ENCODE results near the gene ZNF79. TPM values are rescaled to one million over a fixed set of nuclear protein-coding genes. Genes with fewer than 3 reads are reported as not detected.
"Not testable (repeated sequence)": the region's sequence is repeated elsewhere in the genome, so short reads cannot be mapped to it uniquely, and the experiment has no call there.

The ZNF79 gene
- total and polyA plus RNA-seq, 5 experiments from 2014 or later, result 3.3 to 17.2 (median 6.6) TPM

- Mint-ChIP-seq H3K27ac (peak within 1 kb of the TSS; percentile 91 to 98 (median 96)), H3K4me3 (peak within 1 kb of the TSS; percentile 90 to 98 (median 96)), H3K9me3 (no peaks in the 10 kb centered on the region), H3K27me3 (no peaks in the 10 kb centered on the region), H3K36me3 (peaks cover 4 to 52% (median 15%) of the 10 kb centered on the region in 3 donors), H3K4me1 (peaks cover 14 to 54% (median 44%) of the 10 kb centered on the region in 4 donors)
- peak; percentile 77 to 85 for ATAC-seq
- POLR2A ChIA-PET, result interaction anchor here (0.6 to 3.4 kb wide), 32 partner anchors 9 to 768 kb away, joined by 3 to 39 read pairs (median 5); partner anchors contain the start of genes SLC2A8, TOR2A and ZNF79
- peak; percentile 94 to 100 (median 99) for DNase-seq
Observed at GRCh38 chr9:127450830-127451607, 26.8 kb downstream of the ZNF79 start, which contains the start of the genes LRSAM1 and RPL12. TSS of gene LRSAM1 (plus strand) at chr9:127451510. CDS start at chr9:127454528, 3,018 bp downstream. TSS of gene RPL12 (minus strand) at chr9:127451406. CDS start at chr9:127451317, 89 bp downstream.

DNA sequence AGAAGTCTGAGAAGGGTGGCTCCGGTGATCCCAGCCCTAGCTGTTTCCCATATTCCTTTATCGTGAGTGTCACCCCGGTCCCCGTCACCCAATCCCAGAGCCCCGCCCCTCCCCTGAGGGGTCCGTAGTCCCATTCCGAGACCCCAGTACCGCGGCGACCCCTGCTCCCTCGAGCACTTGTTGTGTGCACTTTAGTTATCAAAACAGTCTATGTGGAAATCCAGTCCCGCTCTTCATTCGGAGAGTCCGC, 27.4 kb downstream of the ZNF79 start:
- Mint-ChIP-seq H3K36me3 (peaks cover 4 to 47% (median 15%) of the 10 kb centered on the region in 3 donors), H3K4me1 (peaks cover 14 to 49% (median 44%) of the 10 kb centered on the region in 4 donors)

DNA sequence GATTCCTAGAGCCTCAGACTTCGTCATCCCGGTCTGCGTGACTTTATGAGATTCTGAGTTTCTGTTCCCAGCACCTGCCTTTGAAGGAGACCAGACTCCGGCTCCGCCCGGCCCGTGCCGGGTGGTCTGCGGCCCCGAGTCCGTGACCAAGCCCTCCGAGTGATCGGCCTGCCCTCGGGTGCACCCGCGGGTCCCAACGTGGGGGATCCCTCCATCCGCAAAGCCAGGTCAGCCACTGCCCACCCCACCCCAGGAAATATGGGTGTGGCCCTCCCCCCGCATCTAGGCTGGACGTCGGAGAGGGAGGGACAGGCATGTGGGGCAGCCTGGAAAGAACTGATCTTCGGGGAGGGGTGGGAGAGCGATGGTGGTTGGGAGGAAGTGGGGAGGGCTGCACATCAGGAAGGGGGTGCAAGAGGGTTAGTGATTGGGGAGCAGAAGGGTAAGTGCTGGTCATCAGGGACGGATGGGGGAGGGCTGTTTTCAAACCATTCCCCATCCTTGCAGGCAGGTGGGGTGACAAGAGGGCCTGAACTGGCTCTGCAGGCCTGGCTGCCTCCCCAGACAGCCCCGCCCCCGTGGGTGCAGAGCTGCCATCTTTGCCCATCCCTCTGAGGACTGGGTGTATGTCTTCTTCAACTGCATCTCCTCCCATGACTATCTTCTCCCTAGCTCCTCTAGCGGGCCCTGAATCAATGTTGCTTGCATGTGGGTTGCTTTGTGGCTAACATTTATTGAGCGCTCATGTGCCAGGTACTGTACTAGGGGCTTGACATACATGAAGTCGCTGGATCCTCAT, 27.9 kb downstream of the ZNF79 start:
- Mint-ChIP-seq H3K4me3 (peak overlapping the region; percentile 90 to 98 (median 96)), H3K36me3 (peaks cover 4 to 46% (median 15%) of the 10 kb centered on the region in 3 donors), H3K9me3 (no peaks in the 10 kb centered on the region), H3K4me1 (peaks cover 14 to 49% (median 44%) of the 10 kb centered on the region in 4 donors), H3K27me3 (no peaks in the 10 kb centered on the region), H3K27ac (peak overlapping the region; percentile 91 to 98 (median 96))
- POLR2A ChIA-PET, result interaction anchor here (0.6 to 3.4 kb wide), 20 partner anchors 8 to 528 kb away, joined by 3 to 39 read pairs (median 6); partner anchors contain the start of genes SLC2A8, TOR2A and ZNF79
- ATAC-seq, result peak in 1 of 2 donors; percentile 4
- peak in 7 of 10 donors; percentile 22 to 36 (median 27) for DNase-seq

More for the DNA sequence above, 27.4 kb downstream of the ZNF79 start:
- no peaks in the 10 kb centered on the region for H3K27me3 Mint-ChIP-seq
- DNase-seq, result no peak
- ATAC-seq, result no peak
- no peaks in the 10 kb centered on the region for H3K9me3 Mint-ChIP-seq
- H3K4me3 Mint-ChIP-seq, result peak overlapping the region; percentile 90 to 98 (median 96)
- H3K27ac Mint-ChIP-seq, result peak overlapping the region; percentile 91 to 98 (median 96)
- POLR2A ChIA-PET, result interaction anchor here (0.6 to 3.4 kb wide), 25 partner anchors 9 to 528 kb away, joined by 3 to 39 read pairs (median 5); partner anchors contain the start of genes SLC2A8, TOR2A and ZNF79

GRCh38 chr9:127452691-127453090, 28.5 kb downstream of the ZNF79 start:
- POLR2A ChIA-PET, result interaction anchor here (1.6 to 3.4 kb wide), 2 partner anchors 16 to 29 kb away, joined by 5 to 39 read pairs; partner anchors contain the start of gene ZNF79
- Mint-ChIP-seq H3K36me3 (peaks cover 4 to 46% (median 17%) of the 10 kb centered on the region in 3 donors), H3K27ac (peak overlapping the region in 5 of 10 donors; percentile 37 to 97 (median 54)), H3K9me3 (no peaks in the 10 kb centered on the region), H3K4me3 (peak overlapping the region in 9 of 10 donors; percentile 90 to 98 (median 95)), H3K4me1 (peaks cover 14 to 46% (median 43%) of the 10 kb centered on the region in 4 donors), H3K27me3 (no peaks in the 10 kb centered on the region)
- ATAC-seq, result no peak
- DNase-seq, result no peak

DNA sequence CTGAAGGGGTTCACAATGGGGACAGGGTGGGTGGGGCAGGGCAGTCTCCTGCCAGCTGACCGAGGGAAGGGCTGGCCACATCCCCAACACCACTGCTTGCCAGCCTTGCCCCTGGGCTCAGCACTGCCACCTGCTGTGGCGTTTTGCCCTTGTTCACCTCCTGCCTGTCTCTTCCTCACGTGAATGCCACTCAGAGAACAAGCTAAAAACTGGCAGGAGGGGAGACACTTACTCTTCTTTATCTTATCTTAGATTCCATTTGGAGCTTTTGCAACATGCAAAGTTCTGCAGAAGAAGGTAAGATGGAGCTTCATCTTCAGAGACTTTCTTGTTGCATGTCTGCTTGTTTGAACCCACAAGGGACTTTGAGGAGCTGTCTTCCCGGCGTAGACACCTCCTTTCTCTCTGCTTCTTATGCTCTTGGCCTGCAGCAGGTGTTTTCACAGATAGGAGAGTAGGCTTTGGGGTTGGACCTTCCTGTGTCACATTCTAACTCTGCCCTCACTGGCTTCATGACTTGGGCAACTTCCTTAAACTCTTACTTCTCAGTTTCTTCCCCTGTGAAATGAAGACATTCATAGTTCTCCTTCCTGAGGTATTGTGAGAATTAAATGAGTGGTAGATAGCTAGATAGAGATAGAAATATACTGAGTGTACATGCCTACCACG, 31.3 kb downstream of the ZNF79 start:
- Mint-ChIP-seq H3K4me3 (peak overlapping the region in 2 of 10 donors; percentile 7 to 38), H3K4me1 (peaks cover 3 to 21% (median 18%) of the 10 kb centered on the region in 4 donors), H3K27me3 (no peaks in the 10 kb centered on the region), H3K27ac (no peak overlapping the region), H3K9me3 (no peaks in the 10 kb centered on the region), H3K36me3 (peaks cover 4 to 38% (median 10%) of the 10 kb centered on the region in 3 donors)
- DNase-seq, result no peak
- no peak for ATAC-seq
- POLR2A ChIA-PET, result interaction anchor here (0.8 kb wide), 1 partner anchor 414 kb away, joined by 4 read pairs; no protein-coding TSS in a partner anchor

GRCh38 chr9:127457191-127457878, 33.2 kb downstream of the ZNF79 start:
- H3K9me3 Mint-ChIP-seq, result no peaks in the 10 kb centered on the region
- ATAC-seq (no peak), DNase-seq (no peak)
- peak overlapping the region in 2 of 10 donors; percentile 24 to 30 for H3K27ac Mint-ChIP-seq
- no peaks in the 10 kb centered on the region for H3K27me3 Mint-ChIP-seq
- peaks cover 0 to 8% (median 4%) of the 10 kb centered on the region in 4 donors for H3K4me1 Mint-ChIP-seq
- H3K4me3 Mint-ChIP-seq, result peak overlapping the region in 1 of 10 donors; percentile 10
- POLR2A ChIA-PET, result no interaction called here
- peaks cover 4 to 47% (median 17%) of the 10 kb centered on the region in 3 donors for H3K36me3 Mint-ChIP-seq

GRCh38 chr9:127458921-127459320, 34.7 kb downstream of the ZNF79 start:
- no peak overlapping the region for H3K27ac Mint-ChIP-seq
- POLR2A ChIA-PET, result no interaction called here
- peaks cover 0 to 7% (median 0%) of the 10 kb centered on the region in 4 donors for H3K4me1 Mint-ChIP-seq
- H3K36me3 Mint-ChIP-seq, result peaks cover 4 to 63% (median 26%) of the 10 kb centered on the region in 3 donors
- no peaks in the 10 kb centered on the region for H3K9me3 Mint-ChIP-seq
- DNase-seq, result no peak
- no peaks in the 10 kb centered on the region for H3K27me3 Mint-ChIP-seq
- H3K4me3 Mint-ChIP-seq, result no peak overlapping the region
- no peak for ATAC-seq

DNA sequence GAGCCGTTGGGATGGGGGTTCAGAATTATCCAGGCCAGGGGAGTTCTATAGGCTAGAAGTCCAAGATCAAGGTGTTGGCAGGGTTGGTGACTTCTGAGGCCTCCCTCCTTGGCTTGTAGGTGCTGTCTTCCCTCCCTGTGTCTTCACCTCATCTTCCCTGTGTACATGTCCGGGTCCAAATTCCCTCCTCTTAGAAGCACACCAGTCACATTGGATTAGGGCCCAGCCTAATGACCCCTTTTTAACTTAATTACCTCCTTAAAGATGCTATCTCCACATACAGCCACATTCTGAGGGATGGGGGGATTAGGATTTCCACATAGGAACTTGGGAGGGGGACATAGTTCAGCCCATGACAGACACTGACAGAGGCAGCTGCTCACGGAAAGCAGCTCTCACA, 39.2 kb downstream of the ZNF79 start:
- Mint-ChIP-seq H3K36me3 (peaks cover 0 to 64% (median 26%) of the 10 kb centered on the region in 3 donors), H3K4me1 (no peaks in the 10 kb centered on the region), H3K27me3 (no peaks in the 10 kb centered on the region), H3K4me3 (no peak overlapping the region), H3K9me3 (no peaks in the 10 kb centered on the region), H3K27ac (no peak overlapping the region)
- DNase-seq (no peak), ATAC-seq (no peak)
- POLR2A ChIA-PET, result interaction anchor here (2.2 kb wide), 1 partner anchor 12 kb away, joined by 10 read pairs; the partner anchor contains the start of genes LRSAM1 and RPL12

DNA sequence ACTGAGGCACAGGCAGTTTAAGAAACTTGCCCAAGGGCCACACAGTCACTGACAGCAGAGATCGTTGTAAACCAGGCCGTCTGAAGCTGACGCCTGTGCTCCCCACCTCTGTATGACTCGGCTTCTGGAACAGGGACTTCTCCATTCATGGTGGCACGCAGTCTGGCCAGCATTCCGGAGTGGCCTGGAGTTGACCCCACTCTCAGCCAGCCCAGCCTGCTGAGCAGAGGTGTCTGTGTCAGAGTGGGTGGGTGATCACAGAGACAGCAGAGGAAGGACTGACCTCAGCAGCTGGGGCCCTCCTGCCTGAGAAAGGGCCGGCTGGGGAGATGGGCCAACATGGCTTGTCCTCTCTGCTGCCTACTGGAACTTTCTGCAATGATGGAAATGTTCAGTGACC, 39.7 kb downstream of the ZNF79 start:
- ATAC-seq (no peak), DNase-seq (no peak)
- POLR2A ChIA-PET, result interaction anchor here (0.6 kb wide), 1 partner anchor 13 kb away, joined by 3 read pairs; the partner anchor contains the start of genes LRSAM1 and RPL12
- no peaks in the 10 kb centered on the region for H3K4me1 Mint-ChIP-seq
- no peak overlapping the region for H3K27ac Mint-ChIP-seq
- H3K36me3 Mint-ChIP-seq, result peaks cover 0 to 64% (median 26%) of the 10 kb centered on the region in 3 donors
- no peak overlapping the region for H3K4me3 Mint-ChIP-seq
- H3K27me3 Mint-ChIP-seq, result no peaks in the 10 kb centered on the region
- H3K9me3 Mint-ChIP-seq, result no peaks in the 10 kb centered on the region

DNA sequence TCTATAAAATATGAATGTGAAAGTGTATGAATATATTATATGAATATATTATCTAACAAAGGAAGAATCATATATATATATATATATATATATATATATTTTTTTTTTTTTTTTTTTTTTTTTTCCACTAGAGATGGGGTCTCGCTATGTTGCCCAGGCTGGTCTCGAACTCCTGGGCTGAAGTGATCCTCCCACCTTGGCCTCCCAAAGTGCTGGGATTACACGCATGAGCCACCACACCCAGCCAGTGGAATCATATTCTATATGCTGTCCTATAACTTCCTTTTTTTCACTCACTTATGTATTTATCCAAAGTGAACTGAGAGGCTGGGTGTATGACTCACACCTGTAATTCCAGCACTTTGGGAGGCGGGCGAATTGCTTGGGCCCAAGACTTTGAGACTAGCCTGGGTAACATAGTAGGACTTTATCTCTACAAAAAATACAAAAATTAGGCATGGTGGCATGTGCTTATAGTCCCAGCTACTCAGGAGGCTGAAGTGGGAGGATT, 42.3 kb downstream of the ZNF79 start:
- H3K4me1 Mint-ChIP-seq, H3K4me3 Mint-ChIP-seq, H3K27me3 Mint-ChIP-seq, ATAC-seq, POLR2A ChIA-PET, H3K9me3 Mint-ChIP-seq, DNase-seq: not testable (repeated sequence)
- Mint-ChIP-seq H3K27ac (peak overlapping the region in 2 of 10 donors; percentile 11 to 56), H3K36me3 (peaks cover 0 to 58% (median 21%) of the 10 kb centered on the region in 3 donors)

- Mint-ChIP-seq H3K4me1 (no peaks in the 10 kb centered on the region), H3K36me3 (peaks cover 0 to 48% (median 18%) of the 10 kb centered on the region in 3 donors), H3K27me3 (no peaks in the 10 kb centered on the region), H3K4me3 (no peak overlapping the region), H3K9me3 (no peaks in the 10 kb centered on the region), H3K27ac (no peak overlapping the region)
- DNase-seq (no peak), ATAC-seq (no peak)
- POLR2A ChIA-PET, result no interaction called here
Observed at GRCh38 chr9:127467621-127468020, 43.4 kb downstream of the ZNF79 start.
